NCI-H82 (cell line): ENCODE results near the gene ITPK1.

ENCODE experiments used
- DNase-seq: peaks from one replicate; lab custom pipeline; 2025; lab: John Stamatoyannopoulos, UW

The ITPK1 gene

DNA sequence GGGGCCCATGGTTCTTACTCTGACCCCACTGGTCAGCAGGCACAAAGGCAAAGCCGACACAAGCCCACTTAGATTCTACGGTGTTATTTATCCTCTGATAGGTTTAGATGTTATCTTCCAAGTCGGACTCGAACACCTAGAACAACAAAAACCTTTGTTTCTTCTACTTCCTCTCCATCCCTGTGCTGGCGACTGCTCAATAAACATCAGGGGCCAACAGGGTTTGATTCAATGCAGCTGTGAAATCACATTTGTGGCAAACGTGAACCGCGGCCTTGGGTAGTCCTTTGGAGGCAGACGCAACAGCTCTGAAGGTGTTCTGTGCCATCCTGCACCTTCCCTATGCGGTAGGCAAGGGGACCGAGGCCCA, 105.6 kb downstream of the ITPK1 start:
- DNase-seq = no peak

DNA sequence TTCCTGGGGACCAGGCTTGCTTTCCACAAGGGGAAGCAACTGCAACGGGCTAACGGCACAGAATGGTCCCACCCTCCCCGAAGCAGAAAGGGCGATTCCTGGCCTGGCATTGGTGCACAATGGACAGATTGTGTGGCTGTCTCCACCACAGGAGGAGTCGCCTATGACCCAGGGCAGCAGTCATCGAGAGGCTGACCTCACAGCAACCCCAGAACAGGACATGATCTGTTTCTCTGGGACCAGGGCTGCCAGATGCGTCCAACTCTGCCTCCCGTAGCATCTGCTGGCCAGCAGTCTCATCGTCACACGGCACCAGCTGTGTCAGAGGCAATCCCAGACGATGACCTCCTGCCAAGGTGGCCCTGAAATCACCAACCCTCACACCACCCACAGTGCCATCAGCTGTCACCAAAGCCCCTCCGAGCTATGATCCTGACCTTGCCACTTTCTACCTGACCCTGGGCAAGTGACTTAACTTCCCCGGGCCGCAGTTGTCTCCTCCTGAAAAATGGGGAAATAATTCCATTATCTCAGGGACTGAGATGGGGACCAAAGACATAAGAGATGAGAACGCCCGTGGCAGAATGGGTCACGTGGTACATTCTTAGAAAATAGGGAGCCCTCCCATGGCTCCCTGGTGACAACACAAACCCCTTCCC, 106.1 kb downstream of the ITPK1 start:
- no peak for DNase-seq

DNA sequence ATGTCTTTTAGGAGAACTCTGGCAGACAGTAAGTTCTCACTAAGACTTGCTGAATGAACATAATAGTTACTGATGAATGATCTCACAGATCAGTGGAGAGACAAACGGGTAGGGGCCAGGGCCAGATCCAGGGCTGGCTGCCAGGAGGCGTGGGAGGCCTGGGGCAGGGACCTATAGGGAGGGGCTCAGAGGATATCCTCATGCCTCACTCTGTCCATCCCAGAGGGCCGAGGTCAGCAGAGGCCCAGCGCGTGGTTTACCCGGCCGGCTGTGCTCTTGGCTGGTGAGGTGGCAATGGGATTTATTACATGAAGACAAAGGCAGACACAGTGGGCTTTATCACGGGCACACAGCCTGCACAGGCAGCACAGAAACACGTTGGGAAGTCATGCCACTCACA, 107.3 kb downstream of the ITPK1 start:
- DNase-seq = no peak

DNA sequence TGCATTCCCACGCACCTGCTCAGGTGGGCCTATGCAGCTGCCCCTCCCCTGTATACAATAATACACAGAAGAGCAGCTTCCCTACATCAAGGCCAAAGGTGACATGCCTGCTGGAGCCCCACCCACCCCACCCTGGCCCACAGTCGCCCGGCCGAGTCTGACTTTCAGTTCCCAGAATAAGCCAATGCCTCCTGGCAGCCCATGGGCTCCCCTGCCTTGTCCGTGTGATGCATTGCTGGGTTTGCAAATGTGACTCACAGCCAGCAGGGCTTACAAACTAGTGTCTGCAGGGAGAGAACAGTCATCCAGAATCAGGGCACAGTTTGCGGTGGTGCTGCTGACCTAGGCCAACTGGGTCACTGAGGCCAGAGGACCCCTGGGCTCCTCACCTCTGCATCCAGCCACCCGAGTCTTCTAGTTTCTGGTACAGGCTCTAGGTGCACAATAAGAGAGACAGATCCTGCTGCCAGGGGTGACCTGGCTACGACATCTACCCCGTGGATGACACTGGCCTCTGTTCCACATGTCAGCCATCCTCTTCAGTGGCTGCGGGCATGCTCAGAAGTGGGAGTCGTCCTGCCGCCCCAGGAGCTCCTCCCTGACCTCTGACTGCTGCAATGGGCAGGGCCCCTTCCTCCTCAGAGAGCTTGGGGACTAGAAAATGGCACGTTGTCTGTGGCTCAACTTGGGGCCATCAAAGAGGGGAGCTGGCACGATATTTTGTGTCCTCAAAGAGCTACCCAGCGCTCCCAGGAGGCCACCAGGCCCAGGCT, 108.3 kb downstream of the ITPK1 start:
- DNase-seq = no peak

DNA sequence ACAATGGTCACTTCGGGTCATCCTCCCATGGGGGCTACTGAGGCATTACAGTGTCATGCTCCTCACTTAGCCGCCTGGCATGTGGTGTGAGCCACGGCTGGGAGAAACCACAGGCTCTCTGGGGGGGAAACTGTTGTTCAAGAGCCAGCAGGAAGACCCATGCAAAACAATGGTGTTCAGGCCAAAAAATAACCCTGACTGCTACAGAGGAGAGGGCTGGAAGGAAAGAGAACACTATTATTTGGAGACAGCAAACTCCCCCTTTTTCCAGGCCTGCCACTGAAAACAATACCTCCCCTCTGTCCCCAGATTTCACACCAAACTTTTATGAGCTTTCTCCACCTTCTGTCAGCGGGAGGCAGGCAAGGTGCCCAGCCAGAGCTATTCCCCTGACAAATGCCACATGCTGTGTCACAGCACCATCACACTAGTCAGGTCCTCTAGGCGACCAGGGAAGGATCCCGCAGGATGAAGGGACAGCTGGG, 109.1 kb downstream of the ITPK1 start:
- no peak for DNase-seq

DNA sequence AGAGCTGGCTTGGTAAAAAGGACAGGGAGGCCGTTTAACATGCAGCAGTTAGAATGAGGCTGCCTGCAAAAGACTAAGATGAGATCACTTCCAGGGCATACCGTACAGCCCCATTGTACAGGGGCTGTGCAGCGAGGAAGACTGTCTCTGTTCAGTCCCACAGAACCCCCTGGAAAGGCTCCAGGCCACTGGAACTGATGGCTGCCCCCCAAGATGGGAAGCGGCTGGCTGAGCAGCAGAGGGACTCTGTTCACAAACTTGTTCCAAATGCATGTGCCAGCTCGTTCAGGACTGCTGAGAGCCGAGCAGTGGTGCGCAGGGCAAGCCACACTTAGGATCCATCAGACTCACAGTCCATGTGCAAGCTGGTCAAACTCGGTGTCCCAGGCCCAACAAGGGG, 109.9 kb downstream of the ITPK1 start:
- DNase-seq = no peak

DNA sequence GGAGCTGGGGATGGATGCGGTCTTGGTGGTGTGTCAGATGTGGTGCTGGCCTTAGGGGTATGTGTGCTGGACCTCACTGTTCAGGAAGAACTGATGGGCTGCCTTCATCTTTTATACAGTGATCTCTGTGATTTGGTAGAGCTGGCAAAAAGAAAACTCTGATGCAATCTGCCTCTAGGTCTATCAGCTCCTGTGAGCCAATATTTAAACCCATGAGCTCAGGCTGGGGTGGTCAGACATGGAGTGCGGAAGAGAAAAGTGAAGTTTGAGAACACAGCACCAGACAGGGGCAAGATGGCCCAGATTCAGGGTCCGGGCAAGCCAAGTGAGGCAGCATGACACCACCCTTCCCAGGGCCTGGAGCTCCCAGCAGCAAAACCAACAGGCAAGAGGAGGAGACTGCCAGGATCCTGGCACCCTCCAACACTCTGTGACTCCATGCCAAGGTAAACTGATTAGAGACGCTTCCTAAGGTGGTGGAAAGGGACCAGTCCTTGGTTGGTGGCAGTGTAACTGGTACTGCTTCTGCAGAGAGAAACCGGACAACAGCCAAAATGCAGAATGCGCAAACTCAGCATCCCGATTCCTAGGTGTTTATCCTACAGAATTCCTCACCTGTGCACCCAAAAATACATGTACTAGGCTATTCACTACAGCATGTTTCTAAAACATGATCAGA, 110.5 kb downstream of the ITPK1 start:
- no peak for DNase-seq

DNA sequence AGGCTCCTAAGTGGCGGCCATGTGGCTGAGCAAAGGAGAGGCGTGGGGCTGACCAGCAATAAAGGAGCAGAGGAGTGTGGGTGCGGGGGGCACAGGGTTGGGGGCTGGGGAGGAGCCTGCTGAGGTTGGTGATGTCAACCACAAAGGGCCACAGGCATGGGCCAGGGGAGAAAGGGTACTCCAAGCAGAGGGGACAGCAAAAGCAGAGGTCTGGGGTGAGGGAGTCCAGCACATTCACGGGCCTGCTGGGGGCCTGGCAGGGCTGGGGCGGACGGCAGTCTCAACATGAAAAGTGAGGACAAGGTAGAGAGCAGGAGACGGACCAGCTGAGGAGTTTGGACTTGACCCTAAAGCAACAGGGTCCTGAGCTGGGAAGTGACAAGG, 111.0 kb downstream of the ITPK1 start:
- DNase-seq = no peak

DNA sequence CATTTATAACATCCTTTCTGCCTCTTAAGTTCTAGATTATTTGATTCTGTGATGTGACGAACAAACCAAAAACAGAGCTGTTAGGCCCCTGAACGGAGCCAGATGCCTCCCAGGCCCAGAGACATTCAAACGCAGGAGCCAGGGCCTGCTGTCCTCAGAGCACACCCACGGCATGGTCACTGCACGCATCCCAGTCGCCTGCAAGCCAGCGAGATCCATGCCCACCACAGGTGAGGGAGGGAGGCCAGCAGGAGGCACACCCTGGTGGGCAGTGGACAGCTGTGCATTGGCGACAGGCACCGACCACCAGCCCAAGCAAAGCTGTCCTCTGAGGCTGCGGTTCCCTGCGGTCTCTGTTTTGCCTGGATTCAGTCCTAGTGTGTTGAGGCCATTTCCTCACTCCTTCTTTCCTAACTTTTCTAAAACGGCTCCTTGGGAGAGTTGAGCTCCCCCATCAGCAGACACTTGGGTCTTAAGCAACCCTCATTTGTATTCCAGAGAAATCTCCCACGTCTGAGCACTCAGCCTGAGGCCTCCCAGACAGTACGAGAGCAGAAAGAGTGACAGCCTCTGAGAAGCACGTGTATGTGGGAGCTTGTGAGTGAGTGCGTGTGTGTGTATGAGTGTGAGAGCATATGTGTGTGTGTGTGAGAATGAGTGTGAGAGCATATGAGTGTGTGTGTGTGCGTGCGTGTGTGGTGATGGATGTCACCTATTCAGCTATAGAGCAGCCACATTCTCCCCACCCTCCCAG, 111.6 kb downstream of the ITPK1 start:
- DNase-seq = no peak

DNA sequence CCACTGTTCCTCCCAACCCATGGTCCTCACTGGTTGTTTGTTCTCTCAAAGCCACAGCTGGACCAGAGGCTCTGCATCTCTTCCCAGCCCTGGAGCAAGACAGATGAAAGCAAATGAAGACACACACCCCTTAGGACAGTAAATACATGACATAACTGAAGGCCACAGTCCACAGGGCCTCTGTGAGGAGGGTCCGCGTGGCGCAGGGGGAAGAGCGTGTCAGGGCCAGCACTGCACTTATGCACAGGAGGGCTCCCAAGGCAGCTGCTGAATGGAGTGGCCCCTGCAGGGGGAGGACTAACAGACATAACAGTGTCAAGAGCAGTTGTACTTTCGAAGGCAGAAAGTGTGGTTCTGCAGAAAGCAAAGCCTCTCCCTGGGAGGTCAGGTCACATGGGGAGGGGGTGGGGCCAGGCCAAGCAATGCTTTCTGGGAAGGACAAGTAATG, 112.8 kb downstream of the ITPK1 start:
- DNase-seq = no peak

DNA sequence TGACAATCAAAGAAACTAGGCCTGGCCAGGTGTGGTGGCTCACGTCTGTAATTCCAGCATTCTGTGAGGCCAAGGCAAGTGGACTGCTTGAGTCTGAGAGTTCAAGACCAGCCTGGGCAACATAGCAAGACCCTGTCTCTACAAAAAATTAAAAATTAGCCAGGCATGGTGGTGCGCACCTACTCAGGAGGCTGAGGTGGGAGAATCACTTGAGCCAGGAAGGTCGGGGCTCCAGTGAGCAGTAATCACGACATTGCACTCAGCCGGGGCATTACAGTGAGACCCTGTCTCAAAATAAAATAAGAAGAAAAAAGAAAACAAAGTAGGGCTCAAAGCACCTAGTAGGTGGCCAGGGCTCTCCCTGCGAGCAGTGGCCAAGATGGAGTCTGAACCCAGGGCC, 113.7 kb downstream of the ITPK1 start:
- no peak for DNase-seq

DNA sequence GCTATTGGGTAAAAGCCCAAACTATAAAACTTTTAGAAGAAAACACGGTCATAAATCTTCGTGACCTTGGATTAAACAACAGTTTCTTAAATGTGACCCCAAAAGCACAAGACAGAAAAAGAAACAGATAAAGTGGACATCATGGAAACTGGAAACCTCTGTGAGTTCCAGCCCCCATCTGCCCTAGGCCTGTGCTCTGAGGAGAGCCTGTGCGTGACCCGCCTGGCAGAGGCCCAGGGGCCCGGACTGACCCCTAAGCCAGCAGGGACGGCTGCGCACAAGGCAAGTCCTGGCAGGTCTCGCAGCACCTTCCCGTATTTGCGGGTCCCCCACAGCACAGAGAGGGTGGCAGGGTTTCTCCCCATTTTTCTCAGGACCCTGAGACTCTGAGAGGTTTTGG, 116.8 kb downstream of the ITPK1 start:
- DNase-seq = no peak

DNA sequence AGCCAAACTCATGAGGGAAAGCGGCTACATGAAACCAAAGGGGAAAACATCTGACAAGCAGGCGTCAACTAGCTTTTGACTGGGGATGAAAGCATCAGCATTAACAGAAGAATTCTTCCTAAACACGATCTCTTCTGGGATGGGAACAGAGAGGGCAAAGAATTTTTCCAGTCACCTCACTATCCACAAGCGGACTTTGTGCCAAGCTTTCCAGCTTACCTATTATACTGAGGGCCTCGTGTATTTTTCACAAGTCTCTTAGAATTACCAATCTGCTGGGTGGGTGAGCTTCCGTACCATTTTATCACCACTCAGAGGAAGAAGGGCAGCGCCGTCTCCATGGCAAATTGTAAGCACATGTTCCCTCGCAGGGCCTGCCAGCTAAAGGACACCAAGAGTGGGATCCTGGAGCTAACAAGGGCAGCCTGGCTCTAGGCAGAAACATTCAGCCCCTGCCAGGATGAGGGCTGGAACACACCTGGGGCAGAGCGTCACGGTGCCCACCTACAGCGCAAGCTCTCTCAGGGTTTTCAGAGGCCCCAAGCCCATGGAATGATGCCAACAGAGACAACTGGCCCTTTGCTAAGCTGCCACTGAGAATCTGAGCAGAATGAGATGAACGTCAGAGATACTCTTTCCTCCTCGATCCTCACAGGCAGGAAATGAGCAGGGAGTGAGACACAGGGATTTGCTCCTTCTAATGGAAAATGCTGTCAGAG, 118.2 kb downstream of the ITPK1 start:
- no peak for DNase-seq

DNA sequence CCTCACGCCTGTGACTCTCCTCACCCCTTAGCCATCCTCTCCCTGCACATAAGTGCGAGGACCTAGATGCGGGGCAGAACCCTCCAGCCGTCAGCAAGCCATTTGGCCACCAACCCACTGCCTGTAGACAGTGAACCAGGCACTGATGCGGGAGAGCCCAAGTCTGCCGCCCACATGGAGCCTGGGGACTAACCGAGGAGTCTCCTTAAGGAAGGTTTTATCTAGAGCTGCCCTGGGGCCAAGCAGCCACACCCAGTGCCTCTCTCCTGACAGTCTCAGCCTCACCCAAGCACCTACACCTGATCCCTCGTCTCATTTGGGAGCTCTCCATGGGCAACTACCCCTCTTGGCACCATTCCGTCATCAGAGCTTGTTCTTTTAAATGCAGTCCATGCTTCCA, 120.1 kb downstream of the ITPK1 start:
- DNase-seq = no peak

DNA sequence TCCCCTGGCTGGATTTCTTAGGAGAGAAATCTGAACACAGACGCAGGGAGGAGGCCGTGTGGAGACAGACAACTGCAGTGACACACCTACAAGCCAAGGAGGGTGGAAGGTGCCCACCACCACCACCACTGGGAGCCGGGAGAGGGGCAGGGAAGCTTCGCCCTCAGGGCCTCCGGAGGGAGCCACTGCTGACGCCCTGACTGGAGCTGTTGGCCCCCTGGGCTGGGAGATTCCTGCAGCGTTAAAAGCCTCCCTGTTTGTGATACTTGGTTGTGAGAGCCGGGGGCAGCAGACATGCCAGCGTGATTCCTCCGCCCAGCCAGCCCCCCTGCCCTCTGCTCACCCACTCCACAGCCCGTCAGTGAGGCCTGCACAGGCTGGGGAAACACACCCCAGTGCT, 120.8 kb downstream of the ITPK1 start:
- DNase-seq = no peak

DNA sequence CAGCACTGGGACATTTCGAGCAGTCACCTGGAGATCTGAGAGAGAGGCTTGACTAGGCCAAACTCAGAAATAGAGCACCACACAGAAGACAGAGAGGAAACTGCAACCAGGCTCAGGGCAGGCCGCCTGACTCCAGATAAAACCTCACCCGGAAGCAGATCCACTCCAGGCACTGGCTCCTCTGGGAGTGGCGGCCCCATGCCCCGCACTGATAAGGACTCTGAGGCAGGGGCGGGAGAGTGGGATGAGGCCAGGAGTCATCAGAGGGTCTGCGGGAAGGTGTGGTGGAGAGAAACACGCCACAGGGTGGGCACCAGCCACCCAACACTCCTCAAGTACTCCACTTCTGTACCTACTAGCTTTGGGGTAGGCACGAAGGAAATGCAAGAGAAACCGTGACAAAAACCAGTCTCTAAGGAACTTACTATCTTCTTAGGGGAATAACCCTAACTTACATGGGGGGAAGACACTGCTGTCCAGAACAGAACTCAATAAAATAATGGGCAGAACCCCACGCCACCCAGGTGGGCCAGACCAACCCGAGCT, 121.5 kb downstream of the ITPK1 start:
- DNase-seq = no peak

DNA sequence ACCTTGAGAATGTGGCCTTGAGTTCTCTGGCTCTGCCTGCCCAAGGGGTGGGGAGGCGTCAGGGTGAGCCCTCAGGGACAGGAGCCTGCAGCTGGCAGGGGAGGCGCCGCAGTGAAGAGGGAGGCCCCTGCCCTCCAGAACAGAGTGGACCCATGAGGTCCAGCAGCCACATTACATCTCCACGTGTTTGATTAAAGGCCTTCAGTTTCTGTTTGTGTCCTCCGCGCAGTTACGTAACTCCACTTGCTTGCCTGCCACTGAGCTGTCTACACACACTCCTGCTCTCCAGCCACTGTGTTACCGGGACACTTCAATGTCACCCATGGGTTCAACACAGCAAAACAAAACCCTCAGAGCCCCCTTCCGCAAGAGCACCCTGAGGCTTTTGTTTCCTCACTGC, 122.4 kb downstream of the ITPK1 start:
- no peak for DNase-seq

DNA sequence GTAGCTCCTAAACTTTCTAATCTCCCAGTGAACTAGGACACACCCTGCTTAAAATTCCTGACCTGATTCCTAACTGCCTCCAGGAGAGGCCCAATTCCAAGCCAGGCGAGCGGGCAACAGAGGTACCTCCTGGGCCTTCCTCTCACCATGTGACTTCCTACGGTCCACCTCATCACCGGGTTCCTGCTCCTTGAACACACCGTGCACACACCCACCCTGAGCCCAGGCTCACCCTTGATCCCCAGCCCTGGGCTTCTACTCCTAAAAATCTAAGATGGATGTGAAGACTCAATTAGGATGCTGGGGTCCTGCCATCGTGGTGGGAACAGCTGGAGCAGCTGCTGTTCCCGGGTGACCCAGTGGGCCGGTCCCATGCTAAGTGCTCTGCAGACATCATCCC, 124.2 kb downstream of the ITPK1 start:
- DNase-seq = no peak

DNA sequence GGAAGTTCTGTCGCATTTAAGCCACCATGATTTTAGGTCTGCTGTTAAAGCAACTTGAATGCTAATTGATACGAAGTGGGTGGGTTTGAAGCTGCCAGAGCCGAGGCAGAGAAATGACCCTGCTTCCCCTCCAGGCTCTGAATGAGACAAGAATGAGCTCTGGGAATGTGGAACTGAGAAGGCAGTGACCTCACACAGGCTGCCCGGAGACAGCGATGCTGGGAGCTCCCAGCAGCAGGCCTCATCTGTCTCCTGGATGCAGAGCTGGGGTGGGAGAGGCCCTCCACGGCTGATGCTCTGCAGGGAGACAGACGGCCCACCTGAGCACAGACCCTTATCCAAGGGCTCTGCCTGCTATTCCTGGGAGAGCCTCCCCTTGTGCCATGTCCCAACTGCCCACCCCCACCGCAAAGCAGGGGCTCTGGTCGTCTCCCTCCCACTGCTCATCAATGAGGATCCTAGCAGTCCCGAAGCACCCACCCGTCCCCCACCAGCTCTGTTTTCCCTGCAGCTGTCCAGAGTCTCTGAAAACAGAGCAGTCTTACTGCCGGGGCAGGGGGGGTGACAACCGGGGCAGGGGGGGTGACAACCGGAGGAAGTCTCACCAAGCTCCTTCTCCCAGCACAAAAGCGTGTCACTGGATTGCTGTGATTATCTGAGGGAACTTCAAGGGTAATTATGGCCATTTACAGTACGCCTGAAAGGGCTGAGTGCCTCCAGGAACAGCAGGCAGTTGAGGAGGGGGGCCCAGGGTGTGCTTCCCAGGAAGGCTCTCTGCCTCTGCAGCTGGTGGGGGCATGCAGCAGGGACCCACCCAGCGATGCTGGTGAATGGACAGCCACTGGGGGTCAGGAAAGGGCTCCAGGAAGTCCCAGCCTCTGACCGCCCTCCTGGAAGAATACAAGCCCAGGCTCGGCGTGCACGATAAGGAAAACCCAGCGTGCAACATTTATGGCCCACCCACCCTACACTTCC, 125.0 kb downstream of the ITPK1 start:
- peak; percentile 4 for DNase-seq
